ENCODE data around the gene EFNA3. TPM values are rescaled to one million over a fixed set of nuclear protein-coding genes. Genes with fewer than 3 reads are reported as not detected.

Gene EFNA3
- total RNA-seq, 1 donor from 2014 or later, result 6.0 TPM

DNA sequence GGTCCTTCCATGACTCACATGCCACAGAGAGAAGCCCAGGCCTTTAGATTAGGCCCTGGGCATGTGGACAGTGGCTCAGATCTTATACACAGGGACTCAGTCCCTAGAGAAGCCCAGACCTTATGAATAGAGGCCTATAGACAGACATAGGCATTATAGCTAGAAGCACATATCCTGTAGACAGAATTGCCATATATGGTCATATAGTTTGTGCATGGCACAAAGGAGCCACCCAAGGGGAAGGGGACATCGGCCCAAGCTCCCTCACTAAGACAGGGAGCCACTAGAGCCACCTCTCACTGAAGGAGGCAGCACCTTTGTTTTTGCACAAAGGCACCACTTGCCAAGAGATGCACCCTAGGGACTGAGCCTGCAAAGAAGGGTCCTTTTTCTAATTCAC lies 2.3 kb upstream of the EFNA3 start:
- Mint-ChIP-seq H3K4me3 (ENCODE audit: low read depth) (no peak overlapping the region), H3K27ac (no peak overlapping the region), H3K27me3 (ENCODE audit: low read depth) (peaks cover 26% of the 10 kb centered on the region), H3K4me1 (ENCODE audit: low read depth) (peaks cover 47% of the 10 kb centered on the region), H3K36me3 (ENCODE audit: low read depth) (no peaks in the 10 kb centered on the region), H3K9me3 (no peaks in the 10 kb centered on the region)
- intact Hi-C loops (cut with micrococcal nuclease), result no loop called here
- no peak for DNase-seq (ENCODE audit: low spot score)

GRCh38 chr1:155077346-155077745 lies 1.3 kb upstream of the EFNA3 start:
- no peak for DNase-seq (ENCODE audit: low spot score)
- Mint-ChIP-seq H3K27ac (no peak overlapping the region), H3K4me3 (ENCODE audit: low read depth) (no peak overlapping the region), H3K9me3 (no peaks in the 10 kb centered on the region), H3K4me1 (ENCODE audit: low read depth) (peaks cover 49% of the 10 kb centered on the region), H3K36me3 (ENCODE audit: low read depth) (no peaks in the 10 kb centered on the region), H3K27me3 (ENCODE audit: low read depth) (peaks cover 25% of the 10 kb centered on the region)
- intact Hi-C loops (cut with micrococcal nuclease), result no loop called here

- Mint-ChIP-seq H3K4me3 (ENCODE audit: low read depth) (peak overlapping the region; percentile 15), H3K36me3 (ENCODE audit: low read depth) (no peaks in the 10 kb centered on the region), H3K27ac (no peak overlapping the region), H3K9me3 (no peaks in the 10 kb centered on the region), H3K27me3 (ENCODE audit: low read depth) (peaks cover 28% of the 10 kb centered on the region), H3K4me1 (ENCODE audit: low read depth) (peaks cover 51% of the 10 kb centered on the region)
- no peak for DNase-seq (ENCODE audit: low spot score)
- intact Hi-C loops (cut with micrococcal nuclease), result no loop called here
Measured at GRCh38 chr1:155077758-155078445, 735 bp upstream of the EFNA3 start.

GRCh38 chr1:155079210-155079486 lies 511 bp downstream of the EFNA3 start:
- Mint-ChIP-seq H3K9me3 (no peaks in the 10 kb centered on the region), H3K4me1 (ENCODE audit: low read depth) (peaks cover 48% of the 10 kb centered on the region), H3K36me3 (ENCODE audit: low read depth) (no peaks in the 10 kb centered on the region), H3K27me3 (ENCODE audit: low read depth) (peaks cover 40% of the 10 kb centered on the region), H3K27ac (no peak overlapping the region), H3K4me3 (ENCODE audit: low read depth) (peak overlapping the region; percentile 62)
- intact Hi-C loops (cut with micrococcal nuclease), result no loop called here
- DNase-seq (ENCODE audit: low spot score), result no peak

DNA sequence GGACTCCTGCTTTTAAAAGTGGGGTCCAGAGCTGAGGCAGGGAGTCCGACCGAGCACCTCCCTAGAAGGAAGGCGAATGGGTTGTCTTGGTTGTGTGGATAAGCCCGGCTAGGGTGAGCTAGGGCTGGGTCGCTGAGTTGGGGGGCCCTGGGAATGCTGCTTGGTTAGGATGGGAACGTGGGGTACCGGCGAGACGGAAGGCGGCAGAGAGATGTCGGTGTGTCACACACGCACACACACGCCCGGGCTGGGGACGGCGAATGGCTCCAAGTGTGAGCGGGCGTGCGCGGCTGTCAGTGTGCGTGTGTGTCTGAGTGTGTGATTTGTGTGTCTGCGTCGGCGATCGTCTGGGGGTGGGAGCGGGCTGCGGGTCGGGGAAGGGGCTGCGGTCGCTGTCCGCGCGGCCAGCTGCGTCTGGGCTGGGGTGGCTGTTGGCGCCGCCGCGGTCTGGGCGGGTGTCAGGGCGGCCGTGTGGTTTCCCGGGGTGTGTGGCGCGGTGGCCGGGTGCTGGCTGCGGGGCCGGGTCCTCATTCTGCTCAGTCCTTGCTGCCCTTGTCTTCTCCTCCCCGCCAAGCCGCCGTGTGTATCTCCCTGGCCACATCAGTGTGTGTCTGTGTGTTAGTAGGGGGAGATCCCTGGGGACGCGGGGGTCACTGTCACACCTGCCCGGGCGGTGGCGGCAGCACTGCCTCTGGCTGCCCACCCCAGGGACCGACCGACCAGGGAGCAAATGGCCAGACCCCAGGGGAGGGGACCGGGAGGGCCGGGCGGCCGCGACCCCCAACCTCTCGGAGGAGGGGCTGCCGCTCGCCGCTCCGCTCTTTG lies 1.1 kb downstream of the EFNA3 start:
- DNase-seq (ENCODE audit: low spot score), result no peak
- intact Hi-C loops (cut with micrococcal nuclease), result loop anchor here (5.0 kb wide), 1 partner anchor 77 kb away; the partner anchor contains the start of gene ZBTB7B
- no peaks in the 10 kb centered on the region for H3K36me3 Mint-ChIP-seq (ENCODE audit: low read depth)
- peaks cover 50% of the 10 kb centered on the region for H3K4me1 Mint-ChIP-seq (ENCODE audit: low read depth)
- no peaks in the 10 kb centered on the region for H3K9me3 Mint-ChIP-seq
- peaks cover 40% of the 10 kb centered on the region for H3K27me3 Mint-ChIP-seq (ENCODE audit: low read depth)
- H3K4me3 Mint-ChIP-seq (ENCODE audit: low read depth), result peak overlapping the region; percentile 62
- no peak overlapping the region for H3K27ac Mint-ChIP-seq

DNA sequence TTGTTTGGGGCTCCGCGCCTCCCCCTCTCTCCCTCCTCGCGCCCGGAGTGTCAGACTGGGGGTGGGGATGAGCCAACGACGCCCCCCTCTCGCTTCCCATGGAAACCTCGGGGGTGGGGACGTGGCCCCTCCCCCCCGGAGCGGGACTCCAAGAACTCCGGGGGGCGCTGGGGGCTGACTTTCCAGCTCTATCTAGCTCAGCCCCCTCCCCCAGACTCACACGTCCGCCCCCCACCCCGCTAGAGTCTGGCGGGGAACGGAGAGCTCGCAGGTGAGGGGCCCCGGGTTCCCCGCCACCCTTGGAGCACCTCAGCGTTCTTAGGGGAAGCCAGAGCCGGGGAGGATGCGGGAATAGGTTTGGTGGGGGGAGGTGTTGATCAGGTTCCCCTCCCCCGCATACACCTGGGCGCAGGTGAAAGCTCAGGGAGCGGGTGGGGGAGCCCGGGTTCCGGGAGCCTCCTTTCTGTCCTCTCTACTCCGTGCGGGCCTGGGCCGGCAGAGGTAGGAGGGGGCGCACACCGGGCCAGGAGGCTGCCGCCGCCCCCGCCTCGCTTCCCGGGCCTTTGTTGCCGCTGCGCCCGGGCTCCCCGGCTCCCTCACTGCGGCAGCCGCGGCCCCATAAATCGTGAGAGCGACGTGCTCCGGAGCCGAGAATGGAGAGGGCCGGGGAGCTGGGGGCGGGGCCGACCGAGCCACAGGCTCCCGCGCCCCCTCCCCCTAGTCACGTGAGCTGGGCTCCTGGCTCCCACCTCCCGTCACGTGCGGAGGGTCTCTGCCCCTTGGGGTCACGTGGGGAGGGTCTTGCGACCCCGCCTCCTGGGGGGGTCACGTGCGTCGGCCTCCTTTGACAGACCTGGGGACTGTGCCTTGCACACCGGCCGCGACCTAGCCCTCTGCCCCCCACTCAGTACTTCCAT lies 1.9 kb downstream of the EFNA3 start:
- H3K27me3 Mint-ChIP-seq (ENCODE audit: low read depth), result peaks cover 40% of the 10 kb centered on the region

GRCh38 chr1:155081472-155082300 lies 3.0 kb downstream of the EFNA3 start:
- H3K4me1 Mint-ChIP-seq (ENCODE audit: low read depth), result peaks cover 46% of the 10 kb centered on the region
- H3K4me3 Mint-ChIP-seq (ENCODE audit: low read depth), result peak overlapping the region; percentile 52
- peaks cover 40% of the 10 kb centered on the region for H3K27me3 Mint-ChIP-seq (ENCODE audit: low read depth)
- H3K36me3 Mint-ChIP-seq (ENCODE audit: low read depth), result no peaks in the 10 kb centered on the region
- intact Hi-C loops (cut with micrococcal nuclease), result loop anchor here (5.0 kb wide), 1 partner anchor 79 kb away; the partner anchor contains the start of gene ZBTB7B
- H3K9me3 Mint-ChIP-seq, result no peaks in the 10 kb centered on the region
- no peak overlapping the region for H3K27ac Mint-ChIP-seq
- DNase-seq (ENCODE audit: low spot score), result no peak

More for the DNA sequence above, 1.9 kb downstream of the EFNA3 start:
- Mint-ChIP-seq H3K4me3 (ENCODE audit: low read depth) (no peak overlapping the region), H3K4me1 (ENCODE audit: low read depth) (peaks cover 52% of the 10 kb centered on the region), H3K36me3 (ENCODE audit: low read depth) (no peaks in the 10 kb centered on the region), H3K27ac (no peak overlapping the region), H3K9me3 (no peaks in the 10 kb centered on the region)
- intact Hi-C loops (cut with micrococcal nuclease), result loop anchor here (5.0 kb wide), 1 partner anchor 78 kb away; the partner anchor contains the start of gene ZBTB7B
- no peak for DNase-seq (ENCODE audit: low spot score)

- Mint-ChIP-seq H3K9me3 (no peaks in the 10 kb centered on the region), H3K36me3 (ENCODE audit: low read depth) (no peaks in the 10 kb centered on the region), H3K4me3 (ENCODE audit: low read depth) (peak overlapping the region; percentile 52), H3K27me3 (ENCODE audit: low read depth) (peaks cover 40% of the 10 kb centered on the region), H3K4me1 (ENCODE audit: low read depth) (peaks cover 44% of the 10 kb centered on the region), H3K27ac (no peak overlapping the region)
- DNase-seq (ENCODE audit: low spot score), result no peak
- intact Hi-C loops (cut with micrococcal nuclease), result loop anchor here (5.0 kb wide), 1 partner anchor 80 kb away; the partner anchor contains the start of gene ZBTB7B
Measured at GRCh38 chr1:155082301-155083051, 3.8 kb downstream of the EFNA3 start.

DNA sequence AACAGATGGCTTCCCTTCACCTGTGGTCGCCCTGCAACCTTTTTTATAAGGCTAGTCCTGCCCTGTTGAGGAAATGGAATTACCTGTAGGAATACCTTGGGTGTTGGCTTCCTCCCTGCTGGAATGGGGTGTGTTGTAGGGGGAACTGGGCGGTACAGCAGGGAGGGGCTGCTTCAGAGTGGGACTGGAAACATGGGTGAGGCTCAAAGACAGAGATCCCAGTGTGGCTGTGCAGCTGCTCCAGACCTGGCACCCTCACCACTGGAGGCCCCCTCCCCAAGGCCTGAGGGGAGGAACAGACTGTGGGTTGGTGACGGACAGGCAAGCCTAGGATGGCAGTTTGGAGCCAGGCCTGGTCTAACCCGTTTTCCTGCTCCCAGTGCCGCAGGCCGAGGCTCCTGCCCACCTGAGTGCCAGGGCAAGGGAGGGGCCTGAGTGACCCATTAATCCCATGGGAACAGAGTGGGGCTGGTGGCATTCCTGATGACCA lies 4.5 kb downstream of the EFNA3 start:
- no peak for DNase-seq (ENCODE audit: low spot score)
- no peaks in the 10 kb centered on the region for H3K36me3 Mint-ChIP-seq (ENCODE audit: low read depth)
- no peak overlapping the region for H3K4me3 Mint-ChIP-seq (ENCODE audit: low read depth)
- peaks cover 37% of the 10 kb centered on the region for H3K27me3 Mint-ChIP-seq (ENCODE audit: low read depth)
- intact Hi-C loops (cut with micrococcal nuclease), result loop anchor here (5.0 kb wide), 1 partner anchor 81 kb away; the partner anchor contains the start of gene ZBTB7B
- H3K27ac Mint-ChIP-seq, result no peak overlapping the region
- no peaks in the 10 kb centered on the region for H3K9me3 Mint-ChIP-seq
- peaks cover 38% of the 10 kb centered on the region for H3K4me1 Mint-ChIP-seq (ENCODE audit: low read depth)

- Mint-ChIP-seq H3K4me3 (ENCODE audit: low read depth) (peak overlapping the region; percentile 82), H3K27ac (no peak overlapping the region), H3K4me1 (ENCODE audit: low read depth) (peaks cover 37% of the 10 kb centered on the region), H3K27me3 (ENCODE audit: low read depth) (peaks cover 36% of the 10 kb centered on the region), H3K36me3 (ENCODE audit: low read depth) (no peaks in the 10 kb centered on the region), H3K9me3 (no peaks in the 10 kb centered on the region)
- intact Hi-C loops (cut with micrococcal nuclease), result loop anchor here (1.0 to 5.0 kb wide), 6 partner anchors 13 to 82 kb away; partner anchors contain the start of genes ADAM15, EFNA4, SLC50A1 and ZBTB7B
- DNase-seq (ENCODE audit: low spot score), result no peak
Measured at GRCh38 chr1:155083865-155084721, 5.5 kb downstream of the EFNA3 start.

All from activated T-helper 2 cell treated with anti-CD3 and anti-CD28 coated beads, Interferon-gamma antibody, Interleukin-2, Interleukin-4, amounts not matched to agents 10 μg/mL and 5 μg/mL and 100 μg/mL, durations not matched to agents 14 hours and 24 hours and 36 hours (primary cell).